Measurements from ENCODE around the gene PDGFD. TPM values are rescaled to one million over a fixed set of nuclear protein-coding genes. Genes with fewer than 3 reads are reported as not detected.

The PDGFD gene
- total RNA-seq, 2 donors from 2014 or later = 2.3 to 4.8 TPM

- Histone ChIP-seq H3K4me3 (ENCODE audit: low read length) (no peak overlapping the region), H3K27ac (ENCODE audit: low read depth, low read length) (no peak overlapping the region), H3K9ac (ENCODE audit: extremely low read depth, low read length, poor library complexity, severe bottlenecking) (no peak overlapping the region), H3K27me3 (ENCODE audit: control insufficient read depth, insufficient read depth, low read length, poor library complexity, severe bottlenecking) (no peaks in the 10 kb centered on the region), H3K4me1 (ENCODE audit: control insufficient read depth, insufficient read depth, low read length) (no peaks in the 10 kb centered on the region), H3K9me3 (ENCODE audit: control insufficient read depth, low read length) (no peaks in the 10 kb centered on the region), H3K36me3 (ENCODE audit: control insufficient read depth, insufficient read depth, low read length) (no peaks in the 10 kb centered on the region)
- TF ChIP-seq CTCF (conservative IDR thresholded peaks at IDR 0.05) = no peak
- Mint-ChIP-seq H3K4me1 (no peaks in the 10 kb centered on the region), H3K27me3 (ENCODE audit: insufficient read depth) (peaks cover 17% of the 10 kb centered on the region), H3K9me3 (no peaks in the 10 kb centered on the region), H3K27ac (no peak overlapping the region), H3K36me3 (ENCODE audit: low read depth) (no peaks in the 10 kb centered on the region), H3K4me3 (no peak overlapping the region)
- WGBS, 2 experiments (ENCODE audit: insufficient coverage in 1 of 2, insufficient read length in 1 of 2) = 86% methylated on average over 1 of the region's 1 CpG; no CpG with 5 or more reads in 1 of the 2 experiments
- no peak for DNase-seq
These were observed 280.1 kb downstream of the PDGFD start for GRCh38 chr11:103883856-103884255.

GRCh38 chr11:103883291-103883690, 280.7 kb downstream of the PDGFD start:
- Mint-ChIP-seq H3K4me1 (no peaks in the 10 kb centered on the region), H3K27ac (no peak overlapping the region), H3K27me3 (ENCODE audit: insufficient read depth) (peaks cover 17% of the 10 kb centered on the region), H3K9me3 (no peaks in the 10 kb centered on the region), H3K4me3 (no peak overlapping the region), H3K36me3 (ENCODE audit: low read depth) (no peaks in the 10 kb centered on the region)
- H3K9me3 ChIP-seq (ENCODE audit: control insufficient read depth, low read length) = no peaks in the 10 kb centered on the region
- no peak for DNase-seq
- no peak overlapping the region for H3K4me3 ChIP-seq (ENCODE audit: low read length)
- no peaks in the 10 kb centered on the region for H3K27me3 ChIP-seq (ENCODE audit: control insufficient read depth, insufficient read depth, low read length, poor library complexity, severe bottlenecking)
- H3K27ac ChIP-seq (ENCODE audit: low read depth, low read length) = no peak overlapping the region
- no peaks in the 10 kb centered on the region for H3K4me1 ChIP-seq (ENCODE audit: control insufficient read depth, insufficient read depth, low read length)
- no peaks in the 10 kb centered on the region for H3K36me3 ChIP-seq (ENCODE audit: control insufficient read depth, insufficient read depth, low read length)
- 97 to 100% methylated on average over 1 to 2 of the region's 2 CpGs for WGBS, 2 experiments (ENCODE audit: insufficient coverage in 1 of 2, insufficient read length in 1 of 2)
- TF ChIP-seq CTCF (conservative IDR thresholded peaks at IDR 0.05) = no peak
- no peak overlapping the region for H3K9ac ChIP-seq (ENCODE audit: extremely low read depth, low read length, poor library complexity, severe bottlenecking)

- Mint-ChIP-seq H3K27me3 (ENCODE audit: insufficient read depth) (peaks cover 9% of the 10 kb centered on the region), H3K36me3 (ENCODE audit: low read depth) (no peaks in the 10 kb centered on the region), H3K4me3 (no peak overlapping the region), H3K9me3 (no peaks in the 10 kb centered on the region), H3K4me1 (no peaks in the 10 kb centered on the region), H3K27ac (no peak overlapping the region)
- H3K27me3 ChIP-seq (ENCODE audit: control insufficient read depth, insufficient read depth, low read length, poor library complexity, severe bottlenecking) = no peaks in the 10 kb centered on the region
- no peaks in the 10 kb centered on the region for H3K36me3 ChIP-seq (ENCODE audit: control insufficient read depth, insufficient read depth, low read length)
- no peak overlapping the region for H3K9ac ChIP-seq (ENCODE audit: extremely low read depth, low read length, poor library complexity, severe bottlenecking)
- DNase-seq = no peak
- H3K4me3 ChIP-seq (ENCODE audit: low read length) = no peak overlapping the region
- H3K4me1 ChIP-seq (ENCODE audit: control insufficient read depth, insufficient read depth, low read length) = no peaks in the 10 kb centered on the region
- 97 to 100% methylated on average over 1 of the region's 1 CpG for WGBS, 2 experiments (ENCODE audit: insufficient coverage in 1 of 2, insufficient read length in 1 of 2)
- H3K9me3 ChIP-seq (ENCODE audit: control insufficient read depth, low read length) = no peaks in the 10 kb centered on the region
- TF ChIP-seq CTCF (conservative IDR thresholded peaks at IDR 0.05) = no peak
- no peak overlapping the region for H3K27ac ChIP-seq (ENCODE audit: low read depth, low read length)
These were observed 282.4 kb downstream of the PDGFD start for GRCh38 chr11:103881584-103881983.
